H1 (cell line): Measurements from ENCODE around the gene CERS5. TPM values are rescaled to one million over a fixed set of nuclear protein-coding genes. Genes with fewer than 3 reads are reported as not detected.

Experiments
- CTCF ChIA-PET: fragments of 300-600 bp; sonication (Branson Sonifier 250); formaldehyde crosslinking; loops from one replicate; lab custom pipeline; 2021; ENCODE audit not compliant: partially characterized antibody; lab: Charles Lee
- POLR2A ChIA-PET: fragments of 300-600 bp; sonication (Branson Sonifier 250); formaldehyde crosslinking; loops from one replicate; lab custom pipeline; 2021; ENCODE audit warnings: inconsistent platforms; ENCODE audit not compliant: partially characterized antibody; lab: Charles Lee
- DNase-seq, 2 experiments: peaks; one replicate each; pipeline versions ENCODE4 v3.0.0 to v3.0.0-alpha.2; 2010 to 2022; ENCODE audit warnings: low spot score in 2 of 2, low read depth in 1 of 2, mixed read lengths in 1 of 2
- FAIRE-seq: peaks from 2 replicates; lab custom pipeline; 2011; peaks lifted over from hg19 to GRCh38; lab: Jason Lieb, UNC
- H2AFZ ChIP-seq: 2 replicates; pipeline ENCODE4 v1.8.1; 2012; ENCODE audit warnings: low read length, inconsistent platforms
- H2AK5ac ChIP-seq: 2 replicates; pipeline ENCODE4 v1.6.1; 2013; ENCODE audit warnings: low read depth, low read length
- H2BK120ac ChIP-seq: replicated peaks from 2 replicates; pipeline ENCODE3; 2013; ENCODE audit warnings: low read depth, low read length, inconsistent platforms
- H2BK12ac ChIP-seq: 2 replicates; pipeline ENCODE4 v1.6.1; 2013; ENCODE audit warnings: low read depth, low read length
- H2BK15ac ChIP-seq: 2 replicates; pipeline ENCODE4 v1.6.1; 2013; ENCODE audit warnings: low read length
- H2BK20ac ChIP-seq: 2 replicates; pipeline ENCODE4 v1.6.1; 2013; ENCODE audit warnings: low read length
- H2BK5ac ChIP-seq: 2 replicates; pipeline ENCODE4 v1.6.1; 2013; ENCODE audit warnings: low read depth, low read length
- H3K14ac ChIP-seq: 2 replicates; pipeline ENCODE4 v1.6.1; 2013; ENCODE audit warnings: inconsistent platforms; ENCODE audit not compliant: insufficient read length
- H3K18ac ChIP-seq: 2 replicates; pipeline ENCODE4 v1.6.1; 2013; ENCODE audit warnings: low read length; ENCODE audit errors: extremely low read depth
- H3K23ac ChIP-seq: 2 replicates; pipeline ENCODE4 v1.6.1; 2013; ENCODE audit warnings: inconsistent platforms; ENCODE audit not compliant: insufficient read length
- H3K23me2 ChIP-seq: 2 replicates; pipeline ENCODE4 v1.6.1; 2013; ENCODE audit warnings: low read depth, low read length
- H3K27ac ChIP-seq: 2 replicates; pipeline ENCODE4 v1.6.1; 2011; ENCODE audit warnings: low read depth, low read length, inconsistent platforms
- H3K27me3 ChIP-seq, 4 experiments: replicated peaks in 1 of 4; 1 replicate in 1 of 4; 2 replicates in 3 of 4; pipeline versions ENCODE4 v1.6.1 to v1.8.1; 2011 to 2013; ENCODE audit warnings: low read length in 3 of 4, mild to moderate bottlenecking in 3 of 4, inconsistent platforms in 2 of 4, mixed read lengths in 2 of 4, moderate library complexity in 1 of 4; ENCODE audit not compliant: control insufficient read depth in 3 of 4, insufficient read depth in 3 of 4; ENCODE audit errors: extremely low read depth in 1 of 4
- H3K36me3 ChIP-seq, 4 experiments: 2 replicates each; pipeline versions ENCODE4 v1.6.1 to v1.8.1; 2011 to 2013; ENCODE audit warnings: mild to moderate bottlenecking in 4 of 4, low read length in 3 of 4, moderate library complexity in 2 of 4, control low read depth in 1 of 4, inconsistent platforms in 1 of 4; ENCODE audit not compliant: insufficient read depth in 4 of 4, control insufficient read depth in 2 of 4
- H3K4ac ChIP-seq: replicated peaks from 2 replicates; pipeline ENCODE3; 2013; ENCODE audit warnings: low read length, low read depth, mixed read lengths, inconsistent platforms; ENCODE audit not compliant: insufficient read length
- H3K4me1 ChIP-seq, 4 experiments: replicated peaks in 1 of 4; 1 replicate in 1 of 4; 2 replicates in 3 of 4; pipeline versions ENCODE4 v1.6.1 to v1.8.1; 2011 to 2013; ENCODE audit warnings: low read length in 3 of 4, inconsistent platforms in 2 of 4, mixed read lengths in 1 of 4; ENCODE audit not compliant: insufficient read depth in 4 of 4, control insufficient read depth in 3 of 4
- H3K4me2 ChIP-seq, 2 experiments: 2 replicates each; pipeline versions ENCODE4 v1.6.1 to v1.8.1; 2011 to 2013; ENCODE audit warnings: low read depth in 2 of 2, low read length in 2 of 2, control low read depth in 1 of 2, inconsistent platforms in 1 of 2, mild to moderate bottlenecking in 1 of 2; ENCODE audit not compliant: insufficient read depth in 1 of 2
- H3K4me3 ChIP-seq, 4 experiments: fragments of 200-600, 300-600 bp in 1 of 4; sonication (generic), shearing (Covaris generic), sonication (Bioruptor Twin) in 1 of 4; 2 replicates each; pipeline versions ENCODE4 v1.5.1 to v1.8.1; 2011 to 2016; ENCODE audit warnings: low read length in 4 of 4, low read depth in 3 of 4, control low read depth in 2 of 4, inconsistent platforms in 2 of 4, mild to moderate bottlenecking in 2 of 4, mixed read lengths in 1 of 4, moderate library complexity in 1 of 4; ENCODE audit not compliant: insufficient read depth in 2 of 4; ENCODE audit errors: extremely low read depth in 1 of 4
- H3K56ac ChIP-seq: replicated peaks from 2 replicates; pipeline ENCODE3; 2013; ENCODE audit warnings: low read depth, mild to moderate bottlenecking, mixed read lengths, low read length, inconsistent platforms; ENCODE audit not compliant: insufficient read length
- H3K79me1 ChIP-seq: 2 replicates; pipeline ENCODE4 v1.6.1; 2013; ENCODE audit warnings: low read depth, low read length, control low read depth
- H3K79me2 ChIP-seq, 2 experiments: 2 replicates each; pipeline versions ENCODE4 v1.6.1 to v1.8.1; 2012 to 2013; ENCODE audit warnings: low read length in 2 of 2, mild to moderate bottlenecking in 2 of 2, inconsistent platforms in 1 of 2; ENCODE audit not compliant: insufficient read depth in 2 of 2, control insufficient read depth in 1 of 2
- H3K9ac ChIP-seq, 4 experiments: replicated peaks in 1 of 4; 1 replicate in 1 of 4; 2 replicates in 3 of 4; pipeline versions ENCODE4 v1.6.1 to v1.8.1; 2011 to 2013; ENCODE audit warnings: low read depth in 3 of 4, low read length in 3 of 4, control low read depth in 2 of 4, mild to moderate bottlenecking in 2 of 4, moderate library complexity in 2 of 4, inconsistent platforms in 1 of 4; ENCODE audit errors: extremely low read depth in 1 of 4
- H3K9me3 ChIP-seq, 2 experiments: 2 replicates each; pipeline versions ENCODE4 v1.6.1 to v1.8.1; 2012 to 2013; ENCODE audit warnings: mild to moderate bottlenecking in 2 of 2, moderate library complexity in 2 of 2, control low read depth in 1 of 2, inconsistent platforms in 1 of 2, low read depth in 1 of 2, low read length in 1 of 2, mixed read lengths in 1 of 2; ENCODE audit not compliant: insufficient read depth in 2 of 2
- H4K20me1 ChIP-seq, 2 experiments: replicated peaks in 1 of 2; 2 replicates each; pipeline versions ENCODE3 to v1.8.1; 2011 to 2013; ENCODE audit warnings: inconsistent platforms in 2 of 2, low read length in 2 of 2, mild to moderate bottlenecking in 1 of 2; ENCODE audit not compliant: insufficient read depth in 2 of 2, control insufficient read depth in 1 of 2
- H4K5ac ChIP-seq: 2 replicates; pipeline ENCODE4 v1.6.1; 2013; ENCODE audit warnings: low read length, low read depth, mixed read lengths, inconsistent platforms; ENCODE audit not compliant: insufficient read length
- H4K8ac ChIP-seq: 2 replicates; pipeline ENCODE4 v1.8.0; 2013; ENCODE audit warnings: mild to moderate bottlenecking, moderate library complexity, low read length, inconsistent platforms; ENCODE audit not compliant: insufficient read depth; ENCODE audit errors: extremely low read depth
- H4K91ac ChIP-seq: replicated peaks from 2 replicates; pipeline ENCODE3; 2013; ENCODE audit warnings: low read length, mixed read lengths, inconsistent platforms; ENCODE audit not compliant: insufficient read length
- ATF2 ChIP-seq: IDR thresholded peaks from 2 replicates; pipeline ENCODE4 v1.6.1; 2012; ENCODE audit warnings: low read length, inconsistent platforms
- CBX5 ChIP-seq: fragments of 300-800, 300-1000 bp; sonication (generic); IDR thresholded peaks from 2 replicates; pipeline ENCODE4 v1.7.1; 2016; ENCODE audit warnings: antibody characterized with exemption, low read length, low read depth
- CTCF ChIP-seq, 3 experiments: IDR thresholded peaks; 1 replicate in 2 of 3; 2 replicates in 1 of 3; pipeline versions ENCODE4 v1.5.1 to v1.6.1; 2011; ENCODE audit warnings: low read length in 3 of 3, mild to moderate bottlenecking in 3 of 3, inconsistent platforms in 2 of 3, low read depth in 1 of 3, moderate library complexity in 1 of 3; ENCODE audit not compliant: insufficient read depth in 1 of 3; ENCODE audit errors: control extremely low read depth in 1 of 3
- GTF2F1 ChIP-seq: IDR thresholded peaks from 2 replicates; pipeline ENCODE4 v1.6.1; 2012; ENCODE audit warnings: low read depth, low read length, improper control_type of control experiment, borderline replicate concordance
- POLR2AphosphoS5 ChIP-seq: IDR thresholded peaks from 2 replicates; pipeline ENCODE4 v1.6.1; 2011; ENCODE audit warnings: low read depth, low read length
- RBBP5 ChIP-seq: IDR thresholded peaks from 2 replicates; pipeline ENCODE4 v1.7.1; 2012; ENCODE audit warnings: low read depth, mild to moderate bottlenecking, inconsistent platforms, low read length, moderate library complexity, borderline replicate concordance
- SUZ12 ChIP-seq: fragments of 200-600 bp; sonication (generic); IDR thresholded peaks from 2 replicates; pipeline ENCODE4 v1.6.1; 2012; ENCODE audit warnings: mild to moderate bottlenecking, inconsistent platforms, low read length, moderate library complexity, mixed read lengths
- TEAD4 ChIP-seq: IDR thresholded peaks from 2 replicates; pipeline ENCODE4 v1.6.1; 2012; ENCODE audit warnings: low read depth, low read length, inconsistent platforms, mixed read lengths
- YY1 ChIP-seq: IDR thresholded peaks from 2 replicates; pipeline ENCODE4 v1.6.1; 2011; ENCODE audit warnings: low read depth, mild to moderate bottlenecking, low read length
- WGBS, 2 experiments: shearing (Covaris generic) in 1 of 2; methylation state at CpG; one replicate each; pipeline versions ENCODE4 v1.1.6 to v1.1.7; 2013 to 2015; ENCODE audit warnings: low lambda C conversion rate in 2 of 2, mixed read lengths in 2 of 2, inconsistent platforms in 1 of 2, low coverage in 1 of 2, missing lambda C conversion rate in 1 of 2; ENCODE audit not compliant: insufficient replicate concordance in 2 of 2, insufficient coverage in 1 of 2, insufficient read length in 1 of 2; ENCODE audit errors: extremely low coverage in 1 of 2, missing lambda C conversion rate in 1 of 2; 5-methylcytosine and 5-hydroxymethylcytosine counted together
- polyA plus RNA-seq, 7 experiments: library from polyadenylated mRNA; depleted of rRNA in 3 of 7; stranded (reverse) in 5 of 7; unstranded in 2 of 7; fragments of >200 nt in 5 of 7; fragments of 200-250 nt in 2 of 7; gene quantifications; 1 replicate in 5 of 7; 2 replicates in 1 of 7; 4 replicates in 1 of 7; pipeline versions ENCODE4 v1.2.1 to v1.2.3, GENCODE V29; 2011 to 2013; ENCODE audit warnings: missing spikeins in 2 of 7, mixed read lengths in 2 of 7
- total RNA-seq: library from RNA; stranded (reverse); fragmentation: NEBNext Ultra II Directional; extraction: Animal tissue kit (Norgen Biotek cat#: 25700); gene quantifications from 2 replicates; pipeline ENCODE4 v1.2.1, GENCODE V29; 2021

Gene CERS5
- total and polyA plus RNA-seq, 2 of the 8 experiments (the other 6 are each of a cell fraction or from before 2014, with no cell fraction given) = 69.2 to 119 TPM

GRCh38 chr12:50120521-50120920 lies 46.6 kb downstream of the CERS5 start:
- no peak overlapping the region for H3K9ac ChIP-seq
- H3K23ac ChIP-seq = no peak overlapping the region
- H4K8ac ChIP-seq = no peak overlapping the region
- no peak overlapping the region for H2BK120ac ChIP-seq
- ChIA-PET CTCF (interaction anchor here (0.5 to 32.9 kb wide), 8 partner anchors 10 to 190 kb away, joined by 3 to 625 read pairs (median 4); partner anchors contain the start of gene SMARCD1), POLR2A (interaction anchor here (1.0 to 27.1 kb wide), 6 partner anchors 8 to 46 kb away, joined by 4 to 457 read pairs (median 4); partner anchors contain the start of genes CERS5, COX14, GPD1 and SMARCD1)
- FAIRE-seq (no peak), DNase-seq (no peak)
- H4K91ac ChIP-seq = no peak overlapping the region
- no peaks in the 10 kb centered on the region; the same call in 1 of the 2 replicates for H3K79me1 ChIP-seq
- no peak overlapping the region for H2BK20ac ChIP-seq
- no peak overlapping the region for H3K4me2 ChIP-seq
- peaks cover 0 to 3% (median 0%) of the 10 kb centered on the region in 4 experiments; a peak in 1 of 8 replicates for H3K36me3 ChIP-seq
- H2AK5ac ChIP-seq = no peak overlapping the region
- H3K4me3 ChIP-seq = no peak overlapping the region
- no peak overlapping the region for H3K56ac ChIP-seq
- no peak overlapping the region for H2BK15ac ChIP-seq
- H3K18ac ChIP-seq = no peak overlapping the region
- H3K23me2 ChIP-seq = no peaks in the 10 kb centered on the region; the same call in 1 of the 2 replicates
- H2BK12ac ChIP-seq = no peak overlapping the region
- no peak overlapping the region for H2AFZ ChIP-seq
- no peaks in the 10 kb centered on the region for H3K4me1 ChIP-seq
- H3K9me3 ChIP-seq = no peaks in the 10 kb centered on the region
- no peaks in the 10 kb centered on the region; a peak in 1 of 4 replicates for H3K79me2 ChIP-seq
- no peak overlapping the region for H3K27ac ChIP-seq
- 95% methylated on average over 3 of the region's 3 CpGs; no CpG with 5 or more reads in 1 of the 2 experiments for WGBS, 2 experiments
- H3K27me3 ChIP-seq = no peaks in the 10 kb centered on the region
- no peak overlapping the region for H4K5ac ChIP-seq
- H3K4ac ChIP-seq = no peak overlapping the region
- no peak overlapping the region; the same call in 1 of the 2 replicates for H2BK5ac ChIP-seq
- no peak overlapping the region for H3K14ac ChIP-seq
- peaks cover 0 to 2% of the 10 kb centered on the region in 2 experiments for H4K20me1 ChIP-seq
- no peak for TF ChIP-seq GTF2F1
- TF ChIP-seq CBX5 = no peak
- no peak for TF ChIP-seq TEAD4
- no peak for TF ChIP-seq POLR2AphosphoS5
- no peak for TF ChIP-seq CTCF (IDR thresholded peaks at IDR 0.05; ENCODE audit: control extremely low read depth in 1 of 3, insufficient read depth in 1 of 3, low read depth in 1 of 3, low read length in 3 of 3)
- no peak for TF ChIP-seq SUZ12
- no peak for TF ChIP-seq ATF2
- no peak for TF ChIP-seq YY1
- no peak for TF ChIP-seq RBBP5
